ENCODE data around the gene SSNA1. TPM values are rescaled to one million over a fixed set of nuclear protein-coding genes. Genes with fewer than 3 reads are reported as not detected.

Gene SSNA1
- total and polyA plus RNA-seq, 7 donors = 39.6 to 122 (median 93.2) TPM

- Histone ChIP-seq H3K27ac (no peak overlapping the region), H3K36me3 (peaks cover 21 to 44% (median 26%) of the 10 kb centered on the region in 4 donors), H3K4me3 (no peak overlapping the region), H3K4me1 (no peaks in the 10 kb centered on the region), H3K27me3 (peaks cover 0 to 23% (median 0%) of the 10 kb centered on the region in 3 donors), H3K9me3 (no peaks in the 10 kb centered on the region)
- peak in 2 of 4 experiments; percentile 14 to 28 for TF ChIP-seq CTCF (IDR thresholded peaks at IDR 0.05)
- TF ChIP-seq POLR2AphosphoS5 (IDR thresholded peaks at IDR 0.05) = no peak
- intact Hi-C loops (cut with DNase I) = no loop called here
- 28 to 53% methylated on average over 17 of the region's 17 CpGs for WGBS, 2 donors
- DNase-seq = no peak
These were observed 11.9 kb upstream of the SSNA1 start for GRCh38 chr9:137176302-137177182.

GRCh38 chr9:137178201-137178938 is 10.1 kb upstream of the SSNA1 start:
- no peak for DNase-seq
- 94 to 95% methylated on average over 23 of the region's 23 CpGs for WGBS, 2 donors
- Histone ChIP-seq H3K9me3 (no peaks in the 10 kb centered on the region), H3K4me1 (no peaks in the 10 kb centered on the region), H3K36me3 (peaks cover 32 to 63% (median 41%) of the 10 kb centered on the region in 4 donors), H3K27ac (no peak overlapping the region), H3K4me3 (no peak overlapping the region), H3K27me3 (peaks cover 0 to 5% (median 0%) of the 10 kb centered on the region in 3 donors)
- TF ChIP-seq POLR2A (IDR thresholded peaks at IDR 0.05) = no peak
- TF ChIP-seq EP300 (IDR thresholded peaks at IDR 0.05) = no peak
- TF ChIP-seq CTCF (IDR thresholded peaks at IDR 0.05) = no peak
- TF ChIP-seq POLR2AphosphoS5 (IDR thresholded peaks at IDR 0.05) = no peak
- intact Hi-C loops (cut with DNase I) = no loop called here

- Histone ChIP-seq H3K9me3 (no peaks in the 10 kb centered on the region), H3K27me3 (no peaks in the 10 kb centered on the region), H3K4me1 (no peaks in the 10 kb centered on the region), H3K36me3 (peaks cover 39 to 70% (median 48%) of the 10 kb centered on the region in 4 donors), H3K4me3 (no peak overlapping the region), H3K27ac (no peak overlapping the region)
- TF ChIP-seq EP300 (IDR thresholded peaks at IDR 0.05) = no peak
- intact Hi-C loops (cut with DNase I) = no loop called here
- 92% methylated on average over 19 of the region's 19 CpGs for WGBS, 2 donors
- DNase-seq = no peak
These were observed 9.4 kb upstream of the SSNA1 start for GRCh38 chr9:137178939-137179630.

GRCh38 chr9:137179761-137180160 is 8.7 kb upstream of the SSNA1 start:
- no peak overlapping the region for H3K4me3 ChIP-seq

More at GRCh38 chr9:137179761-137180160, 8.7 kb upstream of the SSNA1 start:
- H3K27ac ChIP-seq = no peak overlapping the region
- peaks cover 43 to 77% (median 55%) of the 10 kb centered on the region in 4 donors for H3K36me3 ChIP-seq
- no peaks in the 10 kb centered on the region for H3K9me3 ChIP-seq
- intact Hi-C loops (cut with DNase I) = no loop called here
- H3K27me3 ChIP-seq = no peaks in the 10 kb centered on the region
- TF ChIP-seq CTCF (IDR thresholded peaks at IDR 0.05) = no peak
- no peak for TF ChIP-seq EP300 (IDR thresholded peaks at IDR 0.05)
- no peak for TF ChIP-seq POLR2A (IDR thresholded peaks at IDR 0.05)
- no peak for TF ChIP-seq POLR2AphosphoS5 (IDR thresholded peaks at IDR 0.05)
- 93 to 96% methylated on average over 17 of the region's 17 CpGs for WGBS, 2 donors
- H3K4me1 ChIP-seq = no peaks in the 10 kb centered on the region
- no peak for DNase-seq
